Stimulated activated CD4-positive, alpha-beta T cell treated with anti-CD3 and anti-CD28 coated beads, Interleukin-2, amount 100 ng/mL, for 48 hours (primary cell): ENCODE measurements around the gene SCN3A.

ENCODE experiments used
- DNase-seq, 2 donors: peaks; one replicate each; pipeline ENCODE4 v3.0.0-alpha.2; 2020

SCN3A gene

DNA sequence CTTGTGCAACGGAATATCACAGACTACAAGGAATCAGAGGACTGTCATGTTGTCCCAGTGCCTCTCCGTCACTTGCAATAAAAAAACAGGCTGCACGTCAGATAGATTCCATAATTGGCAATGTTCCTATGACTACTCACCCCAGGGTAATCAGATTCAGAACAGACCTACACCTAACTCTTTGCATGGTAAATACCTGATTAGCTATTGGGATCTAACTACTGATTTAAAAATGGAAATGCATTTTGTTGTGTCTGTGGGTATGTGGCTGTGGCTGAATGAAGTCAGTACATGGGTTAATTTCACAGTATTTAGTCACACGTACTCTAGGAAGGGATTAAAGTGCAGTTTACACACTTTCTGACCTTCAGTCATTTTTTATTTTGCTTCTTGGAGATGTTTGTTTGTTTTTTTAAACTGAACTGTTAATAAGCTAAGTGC, 91.7 kb downstream of the SCN3A start:
- DNase-seq, result no peak

DNA sequence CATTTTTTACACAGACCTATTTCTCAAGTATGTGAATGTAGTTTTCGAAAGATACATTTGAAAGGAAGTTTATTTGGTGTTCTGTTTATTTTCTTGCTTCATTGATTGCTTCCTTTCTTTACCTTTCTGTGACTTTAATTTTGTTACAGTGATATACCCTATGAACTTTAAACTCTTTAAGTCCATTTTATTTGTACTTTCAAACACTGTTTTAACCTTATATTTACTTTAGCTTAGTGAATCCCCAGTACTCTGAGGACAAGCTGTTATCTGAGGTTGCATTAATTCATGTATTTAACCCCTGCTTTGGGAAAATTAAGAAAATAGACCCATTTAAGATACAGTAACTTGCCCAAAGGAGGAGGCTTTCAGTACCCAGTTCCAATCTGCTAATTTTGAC, 93.5 kb downstream of the SCN3A start:
- no peak for DNase-seq

DNA sequence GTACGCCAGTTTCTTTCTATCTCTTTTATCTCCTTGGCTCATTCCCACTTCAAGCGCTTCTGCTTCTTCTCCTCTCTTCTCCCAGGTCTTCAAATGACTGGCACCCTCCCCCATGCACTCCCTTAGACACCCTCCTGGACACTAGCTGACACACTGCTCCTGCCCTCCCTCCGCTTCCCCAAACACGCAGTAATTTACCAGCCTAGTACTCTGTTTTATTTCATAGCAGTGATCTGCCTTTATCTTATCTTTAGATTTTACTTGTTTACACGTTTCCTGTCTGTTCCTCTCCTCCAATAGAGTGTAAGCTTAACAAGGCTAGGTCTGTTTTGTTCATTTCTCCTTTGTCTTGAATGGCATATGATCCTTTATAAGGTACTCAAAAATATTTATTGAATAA, 93.9 kb downstream of the SCN3A start:
- DNase-seq, result no peak

DNA sequence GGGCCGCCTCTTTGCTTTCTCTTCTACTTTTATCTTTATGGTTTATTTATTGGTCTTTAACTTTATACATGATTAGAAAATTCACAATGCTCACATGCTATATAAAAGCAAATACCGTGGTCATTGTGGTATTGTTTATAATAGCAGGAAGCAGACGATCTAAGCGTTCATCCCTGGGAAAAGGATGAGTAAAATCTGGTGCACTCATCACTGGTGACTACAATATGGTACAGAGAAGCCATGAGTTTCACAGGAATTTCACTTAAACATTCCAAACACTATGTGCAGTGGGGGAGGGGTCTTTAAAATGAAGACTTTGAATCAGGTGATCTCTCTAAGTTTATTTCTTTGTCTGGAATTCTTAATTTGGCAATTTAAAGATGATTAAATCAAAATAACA, 97.9 kb downstream of the SCN3A start:
- no peak for DNase-seq

DNA sequence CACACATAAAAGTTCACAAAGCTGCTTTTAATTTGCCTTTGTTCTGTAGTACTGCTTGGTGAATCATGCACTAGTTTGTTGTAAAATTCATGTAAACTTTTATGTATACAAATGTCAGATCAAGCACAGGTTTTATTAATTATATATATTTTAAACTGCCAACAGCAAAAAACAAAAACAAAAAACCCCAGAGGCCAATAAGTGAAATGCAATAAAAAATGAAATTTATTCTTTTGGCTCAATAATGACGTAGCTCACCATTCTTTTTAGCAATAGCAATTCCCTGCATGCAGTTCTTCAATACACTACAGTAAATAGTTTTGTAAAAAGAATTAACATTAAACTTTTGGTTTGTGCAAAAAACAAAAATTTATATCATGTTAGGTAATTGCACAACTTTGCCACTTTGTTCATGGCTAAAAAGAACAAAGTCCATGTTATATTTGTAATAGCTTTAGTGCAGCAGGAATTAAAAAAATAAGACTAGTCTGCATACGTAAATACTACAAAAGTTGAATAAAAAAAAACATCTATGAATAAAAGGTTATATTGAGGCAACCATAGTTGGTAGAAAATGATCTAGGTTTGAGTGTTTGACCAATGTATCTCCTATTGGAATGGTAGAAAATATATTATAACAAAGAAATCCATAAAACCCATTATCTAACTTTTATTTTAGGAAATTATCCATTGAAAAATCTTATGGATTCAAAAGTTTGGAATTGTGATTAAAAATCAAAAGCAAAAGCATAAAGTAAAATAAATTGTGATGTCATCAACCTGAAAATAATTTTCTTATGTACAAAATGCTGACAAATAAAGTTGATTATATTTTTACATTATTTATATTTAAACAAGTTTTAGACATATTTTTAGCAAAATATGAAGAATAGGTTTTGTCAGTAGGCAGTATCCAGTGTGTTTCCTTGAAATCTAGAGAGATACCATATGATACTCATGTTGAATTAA, 115.6 kb downstream of the SCN3A start:
- no peak for DNase-seq

DNA sequence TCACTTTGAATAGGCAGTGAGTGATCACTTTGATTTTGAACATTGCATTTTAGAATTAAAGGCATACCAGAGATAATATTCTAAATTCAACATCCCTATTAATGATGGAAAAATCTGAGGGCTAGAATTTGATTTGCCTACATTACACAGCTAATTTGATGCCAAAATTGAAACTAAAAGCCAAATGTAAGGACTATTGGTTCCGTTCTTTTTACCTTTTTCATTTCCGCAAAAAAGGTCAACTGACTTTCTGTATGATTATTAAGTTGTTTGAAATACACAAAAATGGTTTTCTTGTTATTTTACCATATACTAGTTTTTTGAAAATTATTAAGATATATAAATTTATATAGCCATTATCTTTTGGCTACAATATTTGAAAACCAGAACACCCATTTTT, 117.5 kb downstream of the SCN3A start:
- DNase-seq, result no peak

DNA sequence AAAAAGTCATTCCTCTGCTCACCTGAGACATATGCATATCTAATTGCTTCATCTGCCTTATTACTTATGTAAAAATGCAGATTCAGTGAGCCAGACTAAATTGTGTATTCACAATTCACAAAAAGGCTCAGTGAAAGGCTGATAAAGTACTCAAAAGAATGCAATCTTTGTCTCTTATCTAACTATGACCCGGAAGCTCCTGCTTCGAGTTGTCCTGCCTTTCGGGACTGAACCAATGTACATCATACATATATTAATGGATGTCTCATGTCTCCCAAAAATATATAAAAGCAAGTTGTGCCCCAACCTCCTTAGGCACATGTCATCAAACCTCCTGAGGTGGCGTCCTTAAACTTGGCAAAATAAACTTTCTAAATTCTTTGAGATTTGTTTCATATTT, 120.5 kb downstream of the SCN3A start:
- DNase-seq, result no peak

DNA sequence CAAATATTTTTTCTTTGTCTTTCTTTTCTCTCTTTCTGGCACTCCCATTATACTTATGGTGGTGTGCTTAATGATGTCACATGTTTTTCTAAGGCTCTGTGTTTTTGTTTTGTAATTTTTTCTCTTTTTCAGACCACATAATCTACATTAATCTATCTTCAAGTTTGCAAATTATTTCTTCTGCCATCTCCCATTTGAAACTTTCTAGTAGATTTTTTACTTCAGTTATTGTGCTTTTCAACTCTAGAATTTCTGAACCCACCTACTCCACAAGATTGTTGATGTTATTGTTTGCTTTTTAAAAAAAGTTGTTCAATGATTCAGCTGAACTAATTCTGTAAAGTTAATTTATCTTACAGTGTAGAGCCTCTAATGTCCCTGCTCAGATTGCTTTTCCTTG, 121.4 kb downstream of the SCN3A start:
- no peak for DNase-seq

DNA sequence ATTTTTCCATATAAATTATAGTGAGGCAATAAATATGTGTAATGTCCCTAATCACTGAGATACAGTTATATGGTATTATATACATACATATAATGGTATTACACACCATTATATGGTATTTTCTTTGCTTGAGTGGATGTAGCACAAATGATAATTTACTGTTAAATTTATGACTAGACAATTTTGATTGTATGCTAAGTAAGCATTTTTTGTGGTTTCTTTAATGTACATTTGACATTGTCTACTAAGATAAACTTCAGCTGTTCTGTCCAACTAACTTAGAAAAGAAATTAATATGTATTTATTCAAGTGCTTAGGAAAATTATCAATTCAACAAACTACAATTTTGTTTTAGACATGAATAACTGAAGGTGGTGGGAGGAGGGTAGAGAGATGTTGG, 122.6 kb downstream of the SCN3A start:
- no peak for DNase-seq

DNA sequence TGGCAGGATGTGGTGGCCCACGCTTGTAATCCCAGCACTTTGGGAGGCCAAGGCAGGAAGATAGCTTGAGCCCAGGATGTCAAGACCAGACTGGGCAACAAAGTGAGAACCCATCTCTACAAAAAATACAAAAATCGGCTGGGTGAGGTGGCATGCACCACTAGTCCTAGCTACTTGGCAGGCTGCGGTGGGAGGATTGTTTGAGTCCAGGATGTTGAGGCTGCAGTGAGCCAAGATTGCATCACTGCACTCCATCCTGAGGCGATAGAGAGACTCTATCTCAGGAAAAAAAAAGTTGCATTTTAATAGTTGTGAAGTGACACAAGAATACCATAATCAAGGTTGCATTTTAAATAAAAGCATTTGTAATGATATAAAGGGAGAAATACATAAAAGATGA, 124.4 kb downstream of the SCN3A start:
- no peak for DNase-seq

DNA sequence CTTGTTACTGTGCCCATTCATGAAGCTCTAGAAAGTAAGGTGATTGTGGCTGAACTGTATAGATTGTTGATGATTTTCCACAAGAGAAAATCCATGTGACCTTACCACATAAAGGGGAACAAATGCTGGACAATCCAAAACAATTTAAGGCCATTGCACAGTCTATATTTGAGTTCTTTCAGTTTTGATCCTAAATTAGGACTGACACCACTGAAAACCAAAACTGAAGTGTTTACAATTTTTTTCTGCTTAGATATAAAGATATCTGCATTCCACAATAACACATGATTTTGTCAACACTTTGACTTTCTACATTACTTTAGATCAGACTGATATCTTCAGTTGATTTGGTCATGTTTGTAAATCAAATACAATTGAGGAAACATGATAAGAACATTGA, 124.9 kb downstream of the SCN3A start:
- no peak for DNase-seq

DNA sequence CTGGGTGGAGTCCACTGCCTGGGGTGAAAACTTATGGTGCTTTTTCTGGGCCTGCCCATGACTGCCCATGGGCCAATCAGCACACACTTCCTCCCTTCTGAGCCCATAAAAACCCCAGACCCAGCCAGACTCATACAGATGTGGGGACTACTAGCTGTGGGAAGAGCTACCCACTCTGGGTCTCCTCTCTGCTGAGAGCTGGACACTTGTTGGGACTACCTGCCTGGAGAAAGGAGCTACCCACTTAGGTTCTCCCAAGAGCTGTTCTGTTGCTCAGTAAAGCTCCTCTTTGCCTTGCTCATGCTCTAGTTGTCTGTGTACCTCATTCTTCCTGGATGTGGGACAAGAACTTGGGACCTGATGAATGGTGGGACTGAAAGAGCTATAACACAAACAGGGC, 129.0 kb downstream of the SCN3A start:
- no peak for DNase-seq

DNA sequence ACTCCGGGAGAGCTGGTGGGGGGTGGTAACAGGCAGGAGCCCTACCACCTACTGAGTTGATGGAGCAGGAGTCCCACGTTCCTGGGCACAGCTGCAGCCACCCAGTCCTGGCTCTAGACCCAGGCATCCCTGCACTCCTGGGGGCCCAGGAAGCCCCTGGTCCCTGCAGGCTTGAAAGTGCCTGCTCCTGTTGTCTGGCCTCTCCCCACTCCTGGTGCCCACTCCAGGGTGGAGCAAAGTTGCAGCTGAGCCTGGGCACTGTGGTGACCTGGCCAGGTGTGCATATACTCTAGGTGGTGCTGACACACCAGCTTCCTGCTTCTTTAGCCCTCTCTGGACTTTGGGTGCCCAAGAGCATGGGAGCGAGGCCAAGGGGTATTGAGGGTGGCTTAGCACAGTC, 129.5 kb downstream of the SCN3A start:
- DNase-seq, result no peak

DNA sequence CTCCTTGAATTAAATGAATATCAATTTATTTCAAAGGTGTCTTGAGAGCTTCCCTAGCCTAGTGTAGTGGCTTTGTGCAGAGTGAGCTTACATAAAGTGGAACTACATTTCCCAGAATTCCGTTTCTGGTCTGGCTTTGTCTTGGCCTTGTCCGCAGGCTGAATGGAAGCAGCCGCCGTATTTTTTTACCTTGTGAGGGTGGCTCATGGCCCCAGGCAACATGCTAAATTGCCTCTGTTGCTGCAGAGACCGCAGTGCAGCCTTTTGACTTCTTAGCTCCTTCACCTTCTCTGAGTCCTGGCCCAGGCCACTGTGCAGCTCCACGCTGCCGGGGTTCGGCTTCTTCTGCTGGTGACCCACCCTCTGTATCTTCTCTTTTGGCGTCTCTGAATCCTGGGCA, 133.8 kb downstream of the SCN3A start:
- no peak for DNase-seq

DNA sequence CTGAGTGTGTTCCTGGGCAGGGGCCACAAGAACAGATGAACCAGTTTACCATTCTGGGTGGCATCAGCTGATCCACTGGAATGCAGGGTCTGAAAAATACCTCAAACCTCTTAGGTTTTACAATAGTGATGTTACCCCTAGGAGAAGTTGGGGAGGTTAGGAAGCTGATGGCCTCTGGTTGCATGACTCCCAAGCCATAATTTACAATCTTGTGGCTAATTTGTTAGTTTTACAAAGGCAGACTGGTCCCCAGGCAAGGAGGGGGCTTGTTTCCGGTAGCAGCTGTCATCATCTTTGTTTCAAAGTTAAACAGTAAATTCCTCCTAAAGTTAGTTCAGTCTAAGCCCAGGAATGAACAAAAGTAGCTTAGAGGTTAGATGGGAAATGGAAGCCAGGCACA, 134.7 kb downstream of the SCN3A start:
- DNase-seq, result no peak

DNA sequence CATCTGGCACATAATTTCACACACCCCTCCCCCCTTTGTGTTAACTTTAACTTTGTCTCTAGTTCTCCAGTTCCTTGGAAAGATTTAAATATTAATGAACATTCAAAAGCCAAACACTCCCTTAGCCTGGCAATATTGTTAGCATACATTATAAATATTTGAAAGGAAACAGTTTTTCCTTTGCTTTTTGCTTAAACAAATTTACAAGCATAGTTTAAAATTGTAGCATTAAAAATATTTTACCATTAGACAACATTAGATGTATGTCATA, 135.4 kb downstream of the SCN3A start:
- no peak for DNase-seq

DNA sequence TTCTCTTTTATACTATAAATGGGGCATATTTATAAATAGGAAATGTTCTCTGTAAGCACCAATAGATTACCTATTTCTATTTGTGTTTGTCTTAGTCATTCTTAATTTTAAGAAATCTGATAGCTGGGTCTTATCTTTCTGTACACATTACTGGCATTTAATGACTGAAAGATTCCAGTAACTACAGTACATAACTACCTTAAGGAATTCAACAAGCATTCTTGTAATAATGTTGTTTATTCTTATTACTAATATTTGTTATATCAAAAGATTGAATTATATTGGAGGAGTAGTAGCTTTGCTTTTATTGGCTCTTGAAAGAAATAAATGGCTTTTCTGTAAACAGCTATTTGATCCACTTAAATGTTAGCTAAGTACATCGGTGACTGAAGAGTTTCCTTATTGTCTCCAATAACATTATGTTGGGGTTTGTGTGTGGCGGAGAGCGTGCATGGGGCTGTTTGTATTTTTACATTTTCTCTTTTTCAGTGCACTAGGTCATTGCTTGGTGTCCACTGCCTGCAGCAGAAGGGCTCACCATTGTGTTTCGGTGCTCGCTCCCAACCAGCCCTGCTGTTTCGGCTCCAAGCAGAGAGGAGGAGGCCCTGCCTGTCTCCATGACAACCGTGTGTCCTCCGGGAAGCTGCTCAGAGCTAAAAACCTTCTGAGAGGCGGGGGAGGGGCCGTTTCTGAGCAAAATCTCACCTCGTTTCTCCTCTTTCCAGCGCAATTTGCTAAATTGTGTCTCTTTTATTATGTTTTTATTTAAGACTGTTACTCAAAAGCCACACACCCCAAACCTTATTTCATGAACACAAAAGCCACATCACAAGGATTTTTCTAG, 136.0 kb downstream of the SCN3A start:
- DNase-seq, result no peak

DNA sequence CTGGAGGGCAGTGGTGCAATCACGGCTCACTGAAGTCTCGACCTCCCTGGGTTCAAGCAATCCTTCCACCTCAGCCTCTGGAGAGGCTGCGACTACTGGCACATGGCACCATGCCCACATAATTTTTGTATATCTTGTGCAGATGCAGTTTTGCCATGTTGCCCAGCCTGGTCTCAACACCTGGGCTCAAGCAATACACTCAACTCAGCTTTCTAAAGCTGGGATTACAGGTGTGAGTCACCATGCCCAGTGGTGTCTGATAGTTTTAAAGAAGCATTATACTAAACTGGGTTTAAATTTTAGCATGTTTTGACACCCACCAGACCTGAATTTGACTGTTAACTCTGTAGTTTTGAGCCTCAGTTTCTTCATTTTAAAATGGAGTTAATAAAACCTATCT, 139.1 kb downstream of the SCN3A start:
- DNase-seq, result no peak

DNA sequence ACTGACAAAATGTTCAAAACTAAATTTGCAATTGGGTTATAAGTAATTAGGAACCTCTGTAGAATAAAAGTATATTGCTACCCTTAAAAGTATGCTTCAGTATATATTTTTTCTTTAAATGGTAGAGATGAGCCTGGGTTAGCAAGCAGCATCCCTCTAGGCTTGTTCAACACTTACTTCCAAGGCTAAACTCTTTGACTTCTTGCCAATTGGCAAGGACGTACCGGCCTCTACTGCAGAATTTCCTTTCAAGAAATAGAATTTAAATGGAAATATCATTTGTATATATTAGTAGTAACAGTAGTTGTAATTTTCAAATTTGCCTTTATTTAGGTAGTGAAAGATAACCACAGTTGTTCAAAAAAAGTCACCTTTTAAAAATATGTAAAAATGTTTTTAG, 143.4 kb downstream of the SCN3A start:
- DNase-seq, result no peak

DNA sequence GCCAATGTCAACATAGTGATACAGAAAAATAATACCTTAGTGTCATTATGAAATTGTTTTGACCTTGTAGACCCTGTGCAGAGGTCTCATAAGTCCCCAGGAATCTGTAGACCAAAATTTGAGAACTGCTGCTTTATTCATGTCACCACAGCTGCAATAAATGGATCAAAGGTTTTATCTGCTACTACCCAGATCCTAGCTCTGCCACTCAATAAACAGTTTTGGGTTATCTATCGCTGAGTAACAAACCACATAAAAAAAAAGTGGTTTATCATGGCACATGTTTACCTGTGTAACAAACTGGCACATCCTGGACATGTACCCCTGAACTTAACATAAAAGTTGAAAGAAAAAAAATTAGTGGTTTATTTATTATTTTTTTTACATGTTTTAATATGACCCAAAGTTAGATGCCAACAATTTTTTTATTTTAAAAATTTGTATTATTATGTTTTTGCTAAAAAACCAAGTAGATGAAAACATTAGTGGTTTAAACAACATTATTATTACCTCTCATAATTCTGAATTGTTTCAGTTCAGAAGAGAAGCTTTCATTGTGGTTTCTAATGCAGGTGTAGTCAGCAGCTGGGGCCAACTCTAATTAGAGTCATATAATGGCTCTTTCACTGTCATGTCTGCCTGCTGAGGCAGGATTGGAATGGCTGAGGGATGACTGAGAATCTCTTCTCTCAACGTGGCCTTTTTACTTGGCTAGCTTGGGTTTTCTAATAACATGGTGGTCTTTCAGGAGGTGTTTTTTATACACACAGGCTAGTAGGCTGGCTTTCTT, 145.2 kb downstream of the SCN3A start:
- no peak for DNase-seq

DNA sequence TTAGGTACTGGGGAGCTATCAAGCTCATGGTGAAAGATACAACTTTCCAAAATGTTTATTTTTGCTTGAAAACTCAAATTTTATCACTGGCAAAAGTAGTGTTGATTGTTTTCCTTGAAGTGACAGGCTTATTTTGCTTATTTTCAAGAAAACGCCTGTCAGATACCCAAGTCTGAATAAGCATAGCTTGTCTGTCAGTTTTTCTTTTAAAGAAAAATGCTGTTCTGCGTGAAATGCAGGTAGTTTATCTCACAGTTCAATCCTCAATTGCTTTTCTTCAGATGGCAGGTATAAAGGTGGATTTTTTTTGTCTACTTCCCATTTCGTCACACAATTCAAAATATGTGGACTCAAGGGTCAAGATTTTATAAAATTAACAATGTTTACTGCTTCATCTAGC, 145.9 kb downstream of the SCN3A start:
- DNase-seq, result no peak

DNA sequence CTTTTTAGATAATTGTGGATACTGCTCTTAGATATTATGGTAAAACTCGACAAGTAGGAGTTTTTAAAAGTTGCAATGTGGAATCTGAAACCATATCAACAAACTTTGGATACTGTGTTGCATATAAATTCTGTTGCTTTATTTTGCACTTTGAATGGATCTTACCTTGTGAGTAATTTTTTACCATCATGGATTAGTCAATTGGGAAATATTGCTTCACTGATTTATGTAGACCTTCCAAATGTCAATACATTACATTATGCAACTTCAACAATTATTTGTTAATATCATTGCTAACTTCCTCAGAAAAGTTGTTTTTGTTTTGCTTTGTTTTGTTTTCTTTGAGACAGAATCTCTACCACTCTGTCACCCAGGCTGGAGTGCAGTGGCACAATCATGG, 146.5 kb downstream of the SCN3A start:
- no peak for DNase-seq

DNA sequence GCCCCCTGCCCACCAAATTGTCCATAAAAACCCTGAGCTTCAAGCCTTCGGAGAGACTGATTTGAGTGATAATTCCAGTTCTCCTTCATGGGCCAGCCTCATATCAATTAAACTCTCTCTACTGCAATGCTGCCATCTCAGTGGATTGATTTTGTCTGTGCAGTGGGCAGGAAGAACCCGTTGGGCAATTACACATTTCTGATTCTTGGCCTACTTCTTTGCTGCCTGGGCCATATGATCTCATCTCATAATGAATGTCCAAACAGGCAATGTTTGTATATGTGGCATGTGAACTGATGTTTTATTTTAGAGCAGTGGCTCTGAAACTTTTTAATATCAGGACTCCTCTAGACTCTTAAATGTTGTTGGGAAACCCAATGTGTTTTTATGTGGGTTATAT, 147.3 kb downstream of the SCN3A start:
- no peak for DNase-seq
